WTC11 (cell line): ENCODE data around the gene ALMS1. TPM values are rescaled to one million over a fixed set of nuclear protein-coding genes. Genes with fewer than 3 reads are reported as not detected.
"Not testable (repeated sequence)": the region's sequence is repeated elsewhere in the genome, so short reads cannot be mapped to it uniquely, and the experiment has no call there.

ENCODE experiments used
- ATAC-seq: fragments of 200-7000 bp; cut with Tn5 transposase; 2 replicates; pipeline ENCODE4 v1.10.0; 2021; ENCODE audit warnings: mild to moderate bottlenecking, moderate library complexity
- CTCF ChIA-PET: fragments of 300-600 bp; sonication (Branson Sonifier 250); formaldehyde crosslinking; loops from one replicate; lab custom pipeline; 2021; ENCODE audit warnings: antibody characterized with exemption; lab: Charles Lee
- POLR2A ChIA-PET: fragments of 350-600 bp; sonication (Branson Sonifier 250); formaldehyde crosslinking; loops from one replicate; lab custom pipeline; 2021; ENCODE audit warnings: antibody characterized with exemption; lab: Charles Lee
- DNase-seq: peaks from one replicate; pipeline ENCODE4 v3.0.0; 2021; ENCODE audit warnings: low spot score
- H3K27ac Mint-ChIP-seq: 2 replicates; pipeline ENCODE4 v1.8.0; 2021; ENCODE audit warnings: mixed read lengths
- H3K27me3 Mint-ChIP-seq: 2 replicates; pipeline ENCODE4 v1.8.0; 2021; ENCODE audit warnings: low read depth, mild to moderate bottlenecking, moderate library complexity, mixed read lengths
- H3K36me3 Mint-ChIP-seq: 2 replicates; pipeline ENCODE4 v1.8.0; 2021; ENCODE audit warnings: mixed read lengths
- H3K4me1 Mint-ChIP-seq: 2 replicates; pipeline ENCODE4 v1.8.0; 2022; ENCODE audit warnings: mixed read lengths
- H3K4me3 Mint-ChIP-seq: 2 replicates; pipeline ENCODE4 v1.8.0; 2021; ENCODE audit warnings: mild to moderate bottlenecking, moderate library complexity, mixed read lengths
- H3K9me3 Mint-ChIP-seq: 2 replicates; pipeline ENCODE4 v1.8.0; 2021; ENCODE audit warnings: mixed read lengths
- ATF3 ChIP-seq: sonication (generic); formaldehyde crosslinking; conservative IDR thresholded peaks from 2 replicates; pipeline ENCODE4 v1.8.1; 2022; ENCODE audit warnings: mild to moderate bottlenecking, missing genetic modification reagents
- CDX4 ChIP-seq: fragments of 250-450 bp; sonication (Bioruptor Pico); IDR thresholded peaks from 2 replicates; pipeline ENCODE4 v1.9.0; 2021; ENCODE audit warnings: moderate library complexity, mild to moderate bottlenecking, inconsistent platforms, borderline replicate concordance
- E2F4 ChIP-seq: sonication (generic); formaldehyde crosslinking; IDR thresholded peaks from 2 replicates; pipeline ENCODE4 v1.8.1; 2022; ENCODE audit warnings: low read depth, mild to moderate bottlenecking, moderate library complexity, missing genetic modification reagents, borderline replicate concordance
- ELF4 ChIP-seq: sonication (generic); formaldehyde crosslinking; IDR thresholded peaks from 2 replicates; pipeline ENCODE4 v1.8.1; 2022; ENCODE audit warnings: low read depth, mild to moderate bottlenecking, moderate library complexity, missing genetic modification reagents
- FOXP1 ChIP-seq: sonication (generic); formaldehyde crosslinking; IDR thresholded peaks from 2 replicates; pipeline ENCODE4 v1.8.0; 2022; ENCODE audit warnings: missing genetic modification reagents, mild to moderate bottlenecking, moderate library complexity, borderline replicate concordance
- HMGA2 ChIP-seq: fragments of 250-450 bp; sonication (Bioruptor Pico); IDR thresholded peaks from 2 replicates; pipeline ENCODE4 v1.4.0; 2021; ENCODE audit warnings: mild to moderate bottlenecking, moderate library complexity
- JUN ChIP-seq: sonication (generic); formaldehyde crosslinking; IDR thresholded peaks from 2 replicates; pipeline ENCODE4 v1.8.0; 2023; ENCODE audit warnings: mild to moderate bottlenecking, missing genetic modification reagents
- NR2C2 ChIP-seq: sonication (generic); formaldehyde crosslinking; IDR thresholded peaks from 2 replicates; pipeline ENCODE4 v1.8.0; 2022; ENCODE audit warnings: mild to moderate bottlenecking, missing genetic modification reagents
- SP1 ChIP-seq: sonication (generic); formaldehyde crosslinking; conservative IDR thresholded peaks from 2 replicates; pipeline ENCODE4 v1.8.1; 2022; ENCODE audit warnings: missing genetic modification reagents
- TP53 ChIP-seq: sonication (generic); formaldehyde crosslinking; IDR thresholded peaks from 2 replicates; pipeline ENCODE4 v1.8.1; 2023; ENCODE audit warnings: mild to moderate bottlenecking, missing genetic modification reagents
- ZSCAN18 ChIP-seq: fragments of 250-450 bp; sonication (Bioruptor Pico); IDR thresholded peaks from 2 replicates; pipeline ENCODE4 v2.1.2; 2022; ENCODE audit warnings: mild to moderate bottlenecking, moderate library complexity
- total RNA-seq: library from RNA; stranded (reverse); gene quantifications from 3 replicates; pipeline ENCODE4 v1.2.3, GENCODE V29; 2021
- TF ChIP-seq, protein P1 (sequence below): sonication (generic); formaldehyde crosslinking; IDR thresholded peaks from 2 replicates; pipeline ENCODE4 v1.8.0; 2022; ENCODE audit warnings: mild to moderate bottlenecking, missing genetic modification reagents
- TF ChIP-seq, protein P2 (sequence below): sonication (generic); formaldehyde crosslinking; IDR thresholded peaks from 2 replicates; pipeline ENCODE4 v1.8.1; 2022; ENCODE audit warnings: mild to moderate bottlenecking, missing genetic modification reagents, moderate library complexity, borderline replicate concordance

Gene ALMS1
- total RNA-seq, 1 experiment from 2014 or later = 37.3 TPM

DNA sequence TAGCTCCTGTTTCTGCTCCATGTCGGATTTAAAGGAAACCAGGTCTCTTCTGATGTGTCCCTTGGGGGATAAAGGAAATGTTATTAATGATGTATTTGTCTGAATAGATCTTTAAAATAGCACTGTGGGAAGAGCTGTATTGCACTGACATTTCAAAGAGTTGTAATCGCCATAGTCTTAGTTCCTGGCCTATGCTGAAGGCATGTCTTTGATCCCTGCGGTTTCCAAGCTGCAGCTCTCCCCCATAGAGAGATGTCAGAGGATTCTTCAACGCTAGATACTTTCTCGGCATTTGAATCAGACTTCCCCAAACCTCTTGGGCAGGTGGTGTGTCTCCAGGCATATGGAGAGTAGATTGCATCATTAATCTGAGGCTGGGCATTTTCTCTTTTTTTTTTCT, 216.1 kb downstream of the ALMS1 start:
- Mint-ChIP-seq H3K27me3 (no peaks in the 10 kb centered on the region), H3K36me3 (peaks cover 7% of the 10 kb centered on the region; the same call in 1 of the 2 replicates), H3K9me3 (no peaks in the 10 kb centered on the region), H3K27ac (no peak overlapping the region)
- POLR2A ChIA-PET = no interaction called here
- no peak for TF ChIP-seq SP1 (CRISPR knock-in tag)
- no peak for TF ChIP-seq TP53 (CRISPR knock-in tag)
- TF ChIP-seq FOXP1 (CRISPR knock-in tag) = no peak
- TF ChIP-seq HMGA2 (CRISPR knock-in tag) = no peak
- TF ChIP-seq, protein P1, sequence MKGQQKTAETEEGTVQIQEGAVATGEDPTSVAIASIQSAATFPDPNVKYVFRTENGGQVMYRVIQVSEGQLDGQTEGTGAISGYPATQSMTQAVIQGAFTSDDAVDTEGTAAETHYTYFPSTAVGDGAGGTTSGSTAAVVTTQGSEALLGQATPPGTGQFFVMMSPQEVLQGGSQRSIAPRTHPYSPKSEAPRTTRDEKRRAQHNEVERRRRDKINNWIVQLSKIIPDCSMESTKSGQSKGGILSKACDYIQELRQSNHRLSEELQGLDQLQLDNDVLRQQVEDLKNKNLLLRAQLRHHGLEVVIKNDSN (CRISPR knock-in tag) = no peak
- no peak for TF ChIP-seq E2F4 (CRISPR knock-in tag)
- TF ChIP-seq JUN = no peak
- TF ChIP-seq CDX4 (CRISPR knock-in tag) = no peak
- no peak for TF ChIP-seq ZSCAN18
- TF ChIP-seq, all 79 proteins: peak for 0
- DNase-seq (no peak), ATAC-seq (no peak)
- H3K4me3 Mint-ChIP-seq = no peak overlapping the region
- CTCF ChIA-PET = no interaction called here
- no peaks in the 10 kb centered on the region for H3K4me1 Mint-ChIP-seq

DNA sequence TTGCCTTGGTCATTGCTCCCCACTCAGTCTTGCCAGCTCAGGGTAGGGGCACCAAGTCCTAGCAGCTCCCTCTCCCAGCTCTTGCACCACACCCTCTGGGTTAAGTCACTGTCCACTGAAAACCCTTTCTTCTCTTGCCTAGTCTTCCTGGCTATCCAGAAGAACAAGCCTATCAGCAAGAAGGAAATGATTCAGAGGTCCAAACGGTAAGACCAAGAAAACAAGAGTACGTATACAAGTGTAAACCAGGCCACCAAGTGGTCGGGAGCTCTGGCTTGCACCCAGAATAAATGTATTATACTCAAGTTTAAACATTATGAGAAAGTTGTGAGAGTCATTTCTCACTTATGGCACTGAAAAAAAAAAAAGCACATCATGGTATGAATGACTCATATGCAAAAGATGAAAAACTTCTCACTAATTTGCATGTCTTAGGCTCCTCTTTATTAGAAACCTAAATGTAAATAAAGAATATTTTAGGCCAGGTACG, 217.5 kb downstream of the ALMS1 start:
- ATAC-seq, H3K27ac Mint-ChIP-seq, H3K9me3 Mint-ChIP-seq, H3K4me1 Mint-ChIP-seq, H3K36me3 Mint-ChIP-seq, H3K27me3 Mint-ChIP-seq, POLR2A ChIA-PET, DNase-seq, CTCF ChIA-PET, H3K4me3 Mint-ChIP-seq: not testable (repeated sequence)

GRCh38 chr2:73604589-73604988, 219.0 kb downstream of the ALMS1 start:
- H3K4me3 Mint-ChIP-seq, ATAC-seq, POLR2A ChIA-PET, DNase-seq, H3K27ac Mint-ChIP-seq, H3K4me1 Mint-ChIP-seq, H3K9me3 Mint-ChIP-seq, H3K36me3 Mint-ChIP-seq, CTCF ChIA-PET, H3K27me3 Mint-ChIP-seq: not testable (repeated sequence)

DNA sequence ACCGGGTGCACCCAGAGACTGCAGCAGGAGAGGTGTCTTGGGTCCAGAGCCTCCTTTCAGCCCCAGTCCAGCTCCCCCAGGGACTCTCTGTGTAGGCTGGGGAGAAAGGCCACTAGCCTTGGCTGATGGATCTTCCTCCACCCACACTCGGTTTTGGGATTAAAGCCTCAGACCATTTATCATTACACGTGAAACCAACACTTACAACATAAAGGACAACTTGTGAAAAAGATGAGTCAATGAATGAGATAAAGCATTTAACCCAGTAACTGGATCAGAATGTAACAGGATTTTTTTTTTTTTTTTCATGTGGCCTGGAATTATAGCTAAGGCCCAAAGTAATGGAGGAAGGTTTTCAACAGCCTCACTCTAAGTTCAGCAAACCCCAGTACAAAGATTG, 224.5 kb downstream of the ALMS1 start:
- no peak overlapping the region for H3K4me3 Mint-ChIP-seq
- H3K27me3 Mint-ChIP-seq = no peaks in the 10 kb centered on the region; the same call in 1 of the 2 replicates
- H3K9me3 Mint-ChIP-seq = no peaks in the 10 kb centered on the region
- CTCF ChIA-PET = interaction anchor here (1.0 kb wide), 1 partner anchor 10 kb away, joined by 3 read pairs; no protein-coding TSS in a partner anchor
- no peaks in the 10 kb centered on the region for H3K4me1 Mint-ChIP-seq
- TF ChIP-seq ELF4 (CRISPR knock-in tag) = no peak
- TF ChIP-seq ATF3 (CRISPR knock-in tag) = no peak
- no peak for TF ChIP-seq E2F4 (CRISPR knock-in tag)
- TF ChIP-seq, protein P2, sequence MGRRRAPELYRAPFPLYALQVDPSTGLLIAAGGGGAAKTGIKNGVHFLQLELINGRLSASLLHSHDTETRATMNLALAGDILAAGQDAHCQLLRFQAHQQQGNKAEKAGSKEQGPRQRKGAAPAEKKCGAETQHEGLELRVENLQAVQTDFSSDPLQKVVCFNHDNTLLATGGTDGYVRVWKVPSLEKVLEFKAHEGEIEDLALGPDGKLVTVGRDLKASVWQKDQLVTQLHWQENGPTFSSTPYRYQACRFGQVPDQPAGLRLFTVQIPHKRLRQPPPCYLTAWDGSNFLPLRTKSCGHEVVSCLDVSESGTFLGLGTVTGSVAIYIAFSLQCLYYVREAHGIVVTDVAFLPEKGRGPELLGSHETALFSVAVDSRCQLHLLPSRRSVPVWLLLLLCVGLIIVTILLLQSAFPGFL (CRISPR knock-in tag) = no peak
- TF ChIP-seq NR2C2 = no peak
- ATAC-seq (no peak), DNase-seq (no peak)
- H3K36me3 Mint-ChIP-seq = no peaks in the 10 kb centered on the region
- no peak overlapping the region for H3K27ac Mint-ChIP-seq
- POLR2A ChIA-PET = no interaction called here
